Omental fat pad (tissue), 4 donors: ENCODE data around the gene ABCG8. TPM values are rescaled to one million over a fixed set of nuclear protein-coding genes. Genes with fewer than 3 reads are reported as not detected.

Experiments
- ATAC-seq: fragments of 150-250 bp; one replicate; pipeline ENCODE4 v1.9.1; 2016; ENCODE audit warnings: mild to moderate bottlenecking, moderate library complexity; ENCODE audit not compliant: low FRiP score
- DNase-seq: peaks from one replicate; pipeline ENCODE4 v3.0.0-alpha.2; 2019; ENCODE audit warnings: low spot score
- CTCF ChIP-seq, 3 donors: fragments of 450-650 bp; IDR thresholded peaks; one replicate each; pipeline ENCODE4 v1.5.1; 2016 to 2017; ENCODE audit warnings: antibody characterized with exemption in 3 of 3, mild to moderate bottlenecking in 3 of 3, moderate library complexity in 2 of 3
- total RNA-seq, 4 donors: library from RNA; depleted of rRNA; stranded (reverse); fragments of >200 nt; gene quantifications; one replicate each; pipeline ENCODE4 v1.1.0, GENCODE V29; 2016

Gene ABCG8
- total RNA-seq, 4 donors from 2014 or later, result 0.16 TPM; not detected in 3

GRCh38 chr2:43894743-43895142, 56.0 kb downstream of the ABCG8 start:
- DNase-seq, result no peak
- no peak for TF ChIP-seq CTCF (IDR thresholded peaks at IDR 0.05)
- ATAC-seq, result no peak

- ATAC-seq (no peak), DNase-seq (no peak)
- TF ChIP-seq CTCF (IDR thresholded peaks at IDR 0.05), result no peak
Measured at GRCh38 chr2:43896906-43897305, 58.1 kb downstream of the ABCG8 start.

GRCh38 chr2:43897492-43897891, 58.7 kb downstream of the ABCG8 start:
- TF ChIP-seq CTCF (IDR thresholded peaks at IDR 0.05), result no peak
- no peak for DNase-seq
- ATAC-seq, result no peak

- no peak for TF ChIP-seq CTCF (IDR thresholded peaks at IDR 0.05)
- DNase-seq, result no peak
- no peak for ATAC-seq
Measured at GRCh38 chr2:43898134-43898837, 59.5 kb downstream of the ABCG8 start.

- DNase-seq (no peak), ATAC-seq (no peak)
- no peak for TF ChIP-seq CTCF (IDR thresholded peaks at IDR 0.05)
Measured at GRCh38 chr2:43898838-43899346, 60.1 kb downstream of the ABCG8 start.

- TF ChIP-seq CTCF (IDR thresholded peaks at IDR 0.05), result no peak
- ATAC-seq, result no peak
- DNase-seq, result no peak
Measured at GRCh38 chr2:43899589-43899988, 60.8 kb downstream of the ABCG8 start.

- no peak for ATAC-seq
- no peak for TF ChIP-seq CTCF (IDR thresholded peaks at IDR 0.05)
- DNase-seq, result no peak
Measured at GRCh38 chr2:43905371-43905803, 66.6 kb downstream of the ABCG8 start.
